SHP77 treated with DMSO at 0.1 percent for 48 hours (cell line): Measurements from ENCODE around the gene MAN1A1.
"Not testable (repeated sequence)": the region's sequence is repeated elsewhere in the genome, so short reads cannot be mapped to it uniquely, and the experiment has no call there.

Experiments
- DNase-seq: peaks from one replicate; lab custom pipeline; 2025; lab: John Stamatoyannopoulos, UW

Gene MAN1A1

GRCh38 chr6:119349361-119350201, at the start of gene MAN1A1:
Gene MAN1A1, minus strand, starts transcription at chr6:119349761. Its CDS starts 696 bp downstream, at chr6:119349065.
- peak; percentile 33 for DNase-seq

GRCh38 chr6:119395192-119395591, 45.6 kb upstream of the MAN1A1 start:
- no peak for DNase-seq

- no peak for DNase-seq
These were observed 40.8 kb upstream of the MAN1A1 start for GRCh38 chr6:119390247-119390793.

GRCh38 chr6:119385994-119386393, 36.4 kb upstream of the MAN1A1 start:
- no peak for DNase-seq

GRCh38 chr6:119384444-119384843, 34.9 kb upstream of the MAN1A1 start:
- no peak for DNase-seq

GRCh38 chr6:119379809-119380208, 30.2 kb upstream of the MAN1A1 start:
- DNase-seq = no peak

- not testable (repeated sequence) for DNase-seq
These were observed 27.5 kb upstream of the MAN1A1 start for GRCh38 chr6:119377043-119377442.

GRCh38 chr6:119370080-119370479, 20.5 kb upstream of the MAN1A1 start:
- no peak for DNase-seq

- DNase-seq = no peak
These were observed 19.4 kb upstream of the MAN1A1 start for GRCh38 chr6:119368921-119369320.

GRCh38 chr6:119361209-119361608, 11.6 kb upstream of the MAN1A1 start:
- no peak for DNase-seq

- no peak for DNase-seq
These were observed 10.8 kb upstream of the MAN1A1 start for GRCh38 chr6:119360262-119360915.

GRCh38 chr6:119355890-119356289, 6.3 kb upstream of the MAN1A1 start:
- no peak for DNase-seq

GRCh38 chr6:119355157-119355556, 5.6 kb upstream of the MAN1A1 start:
- DNase-seq = no peak

GRCh38 chr6:119353696-119354095, 4.1 kb upstream of the MAN1A1 start:
- no peak for DNase-seq

- no peak for DNase-seq
These were observed 2.4 kb upstream of the MAN1A1 start for GRCh38 chr6:119352001-119352400.

- peak; percentile 38 for DNase-seq
These were observed 1.4 kb upstream of the MAN1A1 start for GRCh38 chr6:119350952-119351372.

GRCh38 chr6:119350202-119350951, 816 bp upstream of the MAN1A1 start:
- peak; percentile 38 for DNase-seq

- no peak for DNase-seq
These were observed 707 bp downstream of the MAN1A1 start for GRCh38 chr6:119348748-119349360.

- DNase-seq = no peak
These were observed 1.3 kb downstream of the MAN1A1 start for GRCh38 chr6:119348096-119348747.

- peak; percentile 15 for DNase-seq
These were observed 2.0 kb downstream of the MAN1A1 start for GRCh38 chr6:119347466-119348095.

GRCh38 chr6:119346936-119347335, 2.6 kb downstream of the MAN1A1 start:
- DNase-seq = no peak
